Measurements from ENCODE around the gene ADARB2. TPM values are rescaled to one million over a fixed set of nuclear protein-coding genes. Genes with fewer than 3 reads are reported as not detected.

ADARB2 gene
- total RNA-seq, 1 donor from 2014 or later = 0.08 TPM

DNA sequence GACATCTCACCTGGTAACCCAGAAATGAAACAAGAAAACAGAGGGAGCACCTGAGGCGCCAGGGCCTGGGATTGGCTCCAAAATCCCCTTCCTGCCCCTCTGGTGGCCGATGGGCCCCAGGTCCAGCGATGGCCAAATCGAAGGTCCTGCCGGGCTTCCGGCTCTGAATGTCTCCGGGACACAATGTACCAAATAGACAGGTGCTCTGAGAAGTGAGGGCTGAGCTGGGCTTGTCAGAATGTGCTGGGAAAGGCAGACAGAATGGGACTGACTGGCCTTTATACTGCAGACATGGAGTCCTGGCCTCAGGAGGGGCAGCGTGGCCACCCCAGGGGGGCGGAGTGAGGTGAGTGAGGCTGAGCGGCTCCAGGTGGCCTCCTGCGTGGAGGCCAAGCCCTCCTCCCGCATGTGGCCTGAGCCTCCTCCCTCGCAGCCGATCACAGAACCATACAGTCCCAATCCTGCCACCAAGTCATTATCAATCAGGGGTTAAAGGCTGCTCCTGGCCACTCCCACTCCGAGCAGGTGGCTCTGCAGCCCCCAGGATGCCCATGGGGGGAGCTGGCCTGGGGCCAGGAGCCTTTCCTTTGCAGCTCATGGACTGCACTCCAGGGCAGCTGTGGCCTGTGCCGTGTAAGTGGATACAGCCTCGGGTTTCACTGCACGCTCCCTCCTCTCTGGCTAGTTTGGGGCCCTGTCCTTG, 185.5 kb downstream of the ADARB2 start:
- H3K36me3 ChIP-seq (ENCODE audit: control insufficient read depth, insufficient read depth, low read length) = no peaks in the 10 kb centered on the region
- no peaks in the 10 kb centered on the region for H3K27me3 ChIP-seq (ENCODE audit: control insufficient read depth, insufficient read depth, low read length)
- DNase-seq (ENCODE audit: low read depth) = no peak
- H3K4me3 ChIP-seq (ENCODE audit: low read depth, low read length) = no peak overlapping the region
- TF ChIP-seq CTCF (IDR thresholded peaks at IDR 0.05; ENCODE audit: insufficient read depth, low read length, poor library complexity, severe bottlenecking) = no peak

DNA sequence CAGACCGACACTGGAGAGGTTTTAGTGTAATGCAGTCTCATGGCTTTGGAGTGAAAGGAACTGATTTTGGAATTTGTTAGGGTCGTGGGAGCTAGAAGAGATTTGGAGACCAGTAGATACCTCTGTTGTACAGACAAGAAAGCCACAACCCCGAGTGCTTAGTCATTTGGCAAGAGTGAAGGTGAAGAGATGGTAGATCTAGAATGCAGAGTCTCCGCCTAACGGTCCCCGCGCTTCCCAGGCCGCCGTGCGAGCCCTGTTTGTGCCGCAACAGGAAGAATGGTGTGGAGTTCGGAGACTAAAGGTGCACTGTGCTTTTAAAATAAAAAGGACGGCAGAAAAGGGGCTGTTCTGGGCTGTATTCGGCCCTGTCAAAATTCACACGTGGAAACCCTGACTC, 186.7 kb downstream of the ADARB2 start:
- TF ChIP-seq CTCF (IDR thresholded peaks at IDR 0.05; ENCODE audit: insufficient read depth, low read length, poor library complexity, severe bottlenecking) = no peak
- DNase-seq (ENCODE audit: low read depth) = no peak
- no peaks in the 10 kb centered on the region for H3K27me3 ChIP-seq (ENCODE audit: control insufficient read depth, insufficient read depth, low read length)
- no peaks in the 10 kb centered on the region for H3K36me3 ChIP-seq (ENCODE audit: control insufficient read depth, insufficient read depth, low read length)
- no peak overlapping the region for H3K4me3 ChIP-seq (ENCODE audit: low read depth, low read length)

DNA sequence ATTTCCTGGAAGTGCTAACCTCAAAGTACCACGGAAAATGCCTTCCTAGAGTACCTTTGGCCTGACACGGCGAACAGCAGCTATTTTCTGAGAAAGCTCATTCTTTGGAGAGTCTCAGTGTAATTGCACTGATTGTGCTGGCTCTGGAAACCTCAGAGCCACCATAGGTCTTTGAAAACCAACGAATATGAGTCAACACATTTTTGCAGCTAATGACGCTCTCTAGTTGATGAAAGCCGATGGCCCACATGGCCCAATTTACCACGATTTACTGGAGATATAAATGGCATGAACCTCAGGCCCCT, 187.1 kb downstream of the ADARB2 start:
- H3K36me3 ChIP-seq (ENCODE audit: control insufficient read depth, insufficient read depth, low read length) = no peaks in the 10 kb centered on the region
- no peak for DNase-seq (ENCODE audit: low read depth)
- TF ChIP-seq CTCF (IDR thresholded peaks at IDR 0.05; ENCODE audit: insufficient read depth, low read length, poor library complexity, severe bottlenecking) = no peak
- H3K27me3 ChIP-seq (ENCODE audit: control insufficient read depth, insufficient read depth, low read length) = no peaks in the 10 kb centered on the region
- no peak overlapping the region for H3K4me3 ChIP-seq (ENCODE audit: low read depth, low read length)

DNA sequence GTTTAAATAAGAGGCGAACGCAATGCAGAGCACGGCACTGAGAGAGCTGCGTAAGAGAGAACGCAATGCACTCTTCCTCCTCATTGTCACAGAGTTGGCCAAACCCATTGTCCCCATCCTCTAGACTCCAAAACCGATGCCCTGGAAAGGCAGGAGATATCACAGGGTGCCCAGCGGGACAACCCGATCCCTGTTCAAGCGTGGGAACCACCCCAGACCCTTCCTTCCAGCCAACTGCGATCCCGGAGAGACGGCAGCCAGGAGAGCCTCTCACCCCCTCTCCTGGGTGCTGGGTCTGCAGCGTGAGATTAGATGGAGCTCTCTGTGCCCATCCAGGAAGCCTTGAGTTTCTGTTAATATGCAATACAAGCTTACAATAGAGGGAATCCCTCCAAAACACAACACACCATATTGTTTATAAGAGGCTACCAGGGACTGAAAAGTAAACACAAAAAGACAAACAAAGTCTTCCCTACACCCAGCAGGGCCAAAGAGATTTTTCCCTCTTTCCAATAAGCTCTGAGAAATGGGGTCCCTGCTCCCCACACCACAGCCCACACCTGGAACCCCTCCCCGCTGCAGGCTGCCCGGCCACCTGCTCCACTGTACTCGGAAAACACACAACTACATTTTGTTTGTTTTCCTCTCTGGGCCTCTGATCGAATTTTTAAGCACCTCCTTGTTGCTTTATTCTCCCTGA, 187.6 kb downstream of the ADARB2 start:
- no peak for TF ChIP-seq CTCF (IDR thresholded peaks at IDR 0.05; ENCODE audit: insufficient read depth, low read length, poor library complexity, severe bottlenecking)
- no peaks in the 10 kb centered on the region for H3K27me3 ChIP-seq (ENCODE audit: control insufficient read depth, insufficient read depth, low read length)
- H3K4me3 ChIP-seq (ENCODE audit: low read depth, low read length) = no peak overlapping the region

DNA sequence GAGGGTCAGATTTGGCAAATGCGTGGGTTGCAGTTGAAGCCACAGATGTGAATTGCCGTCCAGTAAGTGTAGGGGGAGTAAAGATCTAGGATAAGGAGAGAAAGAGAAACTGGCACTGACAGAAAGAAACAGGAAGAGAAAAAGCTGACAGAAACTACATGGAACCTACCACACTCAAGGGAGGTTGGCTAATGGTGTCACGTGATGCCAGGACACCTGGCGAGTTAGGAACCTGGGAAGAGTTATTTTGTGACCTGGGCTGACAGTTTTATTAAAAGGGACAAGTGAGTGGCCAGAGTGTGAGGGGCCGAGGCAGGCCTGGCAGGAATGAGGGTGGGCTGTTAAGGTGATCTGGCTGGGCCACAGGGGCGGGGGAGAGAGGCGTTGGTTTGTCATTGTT, 188.7 kb downstream of the ADARB2 start:
- Histone ChIP-seq H3K27me3 (ENCODE audit: control insufficient read depth, insufficient read depth, low read length) (no peaks in the 10 kb centered on the region), H3K4me3 (ENCODE audit: low read depth, low read length) (no peak overlapping the region), H3K36me3 (ENCODE audit: control insufficient read depth, insufficient read depth, low read length) (no peaks in the 10 kb centered on the region)
- TF ChIP-seq CTCF (IDR thresholded peaks at IDR 0.05; ENCODE audit: insufficient read depth, low read length, poor library complexity, severe bottlenecking) = no peak
- DNase-seq (ENCODE audit: low read depth) = no peak

More for the DNA sequence above, 187.6 kb downstream of the ADARB2 start:
- DNase-seq (ENCODE audit: low read depth) = no peak
- H3K36me3 ChIP-seq (ENCODE audit: control insufficient read depth, insufficient read depth, low read length) = no peaks in the 10 kb centered on the region

- DNase-seq (ENCODE audit: low read depth) = no peak
- H3K36me3 ChIP-seq (ENCODE audit: control insufficient read depth, insufficient read depth, low read length) = no peaks in the 10 kb centered on the region
- no peak overlapping the region for H3K4me3 ChIP-seq (ENCODE audit: low read depth, low read length)
- H3K27me3 ChIP-seq (ENCODE audit: control insufficient read depth, insufficient read depth, low read length) = no peaks in the 10 kb centered on the region
- no peak for TF ChIP-seq CTCF (IDR thresholded peaks at IDR 0.05; ENCODE audit: insufficient read depth, low read length, poor library complexity, severe bottlenecking)
Measured at GRCh38 chr10:1548146-1548545, 189.2 kb downstream of the ADARB2 start.

Data from kidney epithelial cell (primary cell).